ENCODE data around the gene TLR9. TPM values are rescaled to one million over a fixed set of nuclear protein-coding genes. Genes with fewer than 3 reads are reported as not detected.

TLR9 gene
- total RNA-seq, 6 experiments from 2014 or later = not detected

GRCh38 chr3:52232279-52233107, 7.0 kb upstream of the TLR9 start:
- Mint-ChIP-seq H3K36me3 (ENCODE audit: low read depth) (peaks cover 6% of the 10 kb centered on the region; the same call in 1 of the 2 replicates), H3K9me3 (no peaks in the 10 kb centered on the region), H3K27me3 (ENCODE audit: insufficient read depth) (no peaks in the 10 kb centered on the region; the same call in 1 of the 2 replicates), H3K27ac (no peak overlapping the region), H3K4me3 (no peak overlapping the region), H3K4me1 (ENCODE audit: low read depth) (peaks cover 13% of the 10 kb centered on the region; the same call in 1 of the 2 replicates)
- peak; percentile 28; the same call in 1 of the 2 replicates for TF ChIP-seq CTCF (IDR thresholded peaks at IDR 0.05)
- no peak for DNase-seq

- H3K4me1 Mint-ChIP-seq (ENCODE audit: low read depth) = peaks cover 6% of the 10 kb centered on the region; the same call in 1 of the 2 replicates
- no peaks in the 10 kb centered on the region for H3K9me3 Mint-ChIP-seq
- H3K27me3 Mint-ChIP-seq (ENCODE audit: insufficient read depth) = no peaks in the 10 kb centered on the region; the same call in 1 of the 2 replicates
- peak; percentile 98 for TF ChIP-seq CTCF (IDR thresholded peaks at IDR 0.05)
- peaks cover 6% of the 10 kb centered on the region; the same call in 1 of the 2 replicates for H3K36me3 Mint-ChIP-seq (ENCODE audit: low read depth)
- no peak overlapping the region for H3K4me3 Mint-ChIP-seq
- DNase-seq = peak; percentile 40
- H3K27ac Mint-ChIP-seq = no peak overlapping the region
Measured at GRCh38 chr3:52231502-52232278, 6.2 kb upstream of the TLR9 start.

- H3K4me1 Mint-ChIP-seq (ENCODE audit: low read depth) = no peaks in the 10 kb centered on the region
- peaks cover 2% of the 10 kb centered on the region for H3K27me3 Mint-ChIP-seq (ENCODE audit: insufficient read depth)
- no peaks in the 10 kb centered on the region for H3K9me3 Mint-ChIP-seq
- TF ChIP-seq CTCF (IDR thresholded peaks at IDR 0.05) = no peak
- peaks cover 6% of the 10 kb centered on the region; the same call in 1 of the 2 replicates for H3K36me3 Mint-ChIP-seq (ENCODE audit: low read depth)
- no peak overlapping the region for H3K4me3 Mint-ChIP-seq
- H3K27ac Mint-ChIP-seq = no peak overlapping the region
- DNase-seq = no peak
Measured at GRCh38 chr3:52230889-52231499, 5.5 kb upstream of the TLR9 start.

GRCh38 chr3:52230461-52230860, 5.0 kb upstream of the TLR9 start:
- Mint-ChIP-seq H3K4me3 (no peak overlapping the region), H3K9me3 (no peaks in the 10 kb centered on the region), H3K4me1 (ENCODE audit: low read depth) (no peaks in the 10 kb centered on the region), H3K36me3 (ENCODE audit: low read depth) (peaks cover 6% of the 10 kb centered on the region; the same call in 1 of the 2 replicates), H3K27ac (no peak overlapping the region), H3K27me3 (ENCODE audit: insufficient read depth) (peaks cover 4% of the 10 kb centered on the region)
- no peak for TF ChIP-seq CTCF (IDR thresholded peaks at IDR 0.05)
- DNase-seq = no peak

- Mint-ChIP-seq H3K4me3 (no peak overlapping the region), H3K9me3 (no peaks in the 10 kb centered on the region), H3K27me3 (ENCODE audit: insufficient read depth) (peaks cover 4% of the 10 kb centered on the region), H3K4me1 (ENCODE audit: low read depth) (no peaks in the 10 kb centered on the region), H3K27ac (no peak overlapping the region), H3K36me3 (ENCODE audit: low read depth) (peaks cover 6% of the 10 kb centered on the region; the same call in 1 of the 2 replicates)
- no peak for TF ChIP-seq CTCF (IDR thresholded peaks at IDR 0.05)
- no peak for DNase-seq
Measured at GRCh38 chr3:52229656-52230055, 4.2 kb upstream of the TLR9 start.

Measured in HFFc6 (cell line).